GM12878 (cell line): ENCODE data around the gene TSHZ3. TPM values are rescaled to one million over a fixed set of nuclear protein-coding genes. Genes with fewer than 3 reads are reported as not detected.

ENCODE experiments used
- ATAC-seq: fragments of 200-7000 bp; cut with Tn5 transposase; 3 replicates; pipeline ENCODE4 v1.9.1; 2020; ENCODE audit warnings: mild to moderate bottlenecking, moderate library complexity
- BruUV-seq: library from RNA; stranded (reverse); fragments of 400-500 nt; replicated peaks from 2 replicates; lab custom pipeline; 2021; lab: Mats Ljungman, UMichigan
- CTCF ChIA-PET: fragments of 300-600 bp; sonication (Branson Sonifier 250); formaldehyde crosslinking; extraction: SDS; loops from one replicate; lab custom pipeline; 2021; ENCODE audit warnings: inconsistent platforms; lab: Yijun Ruan, JAX
- POLR2A ChIA-PET: fragments of 350-600 bp; formaldehyde crosslinking; extraction: SDS; loops from one replicate; lab custom pipeline; 2021; ENCODE audit warnings: inconsistent platforms; lab: Charles Lee
- RAD21 ChIA-PET: fragments of 300-600 bp; sonication (Branson Sonifier 250); formaldehyde crosslinking; loops from one replicate; lab custom pipeline; 2023; ENCODE audit warnings: antibody characterized with exemption; ENCODE audit not compliant: unreplicated experiment; lab: Charles Lee
- SMC1A ChIA-PET: fragments of 300-600 bp; sonication (Branson Sonifier 250); formaldehyde crosslinking; loops from one replicate; lab custom pipeline; 2023; ENCODE audit not compliant: unreplicated experiment, uncharacterized antibody; lab: Charles Lee
- DNase-seq: peaks from one replicate; pipeline ENCODE4 v3.0.0-alpha.2; 2011; ENCODE audit warnings: low read depth, low spot score
- FAIRE-seq: peaks from 3 replicates; lab custom pipeline; 2011; peaks lifted over from hg19 to GRCh38; lab: Jason Lieb, UNC
- H2AFZ ChIP-seq: 2 replicates; pipeline ENCODE4 v1.6.0; 2011; ENCODE audit warnings: low read depth, low read length, control low read depth; ENCODE audit not compliant: control insufficient read depth
- H3K27ac ChIP-seq: 2 replicates; pipeline ENCODE4 v1.5.1; 2011; ENCODE audit warnings: control low read depth; ENCODE audit not compliant: control insufficient read depth, insufficient read depth
- H3K27me3 ChIP-seq, 2 experiments: replicated peaks in 1 of 2; 2 replicates each; pipeline versions ENCODE4 v1.6.0 to v1.6.1; 2011; ENCODE audit warnings: low read length in 1 of 2; ENCODE audit not compliant: control insufficient read depth in 2 of 2, insufficient read depth in 2 of 2
- H3K36me3 ChIP-seq, 2 experiments: 2 replicates each; pipeline ENCODE4 v1.5.1; 2011; ENCODE audit warnings: low read length in 1 of 2; ENCODE audit not compliant: control insufficient read depth in 2 of 2, insufficient read depth in 2 of 2
- H3K4me1 ChIP-seq: 2 replicates; pipeline ENCODE4 v1.6.1; 2011; ENCODE audit warnings: mild to moderate bottlenecking, low read length, moderate library complexity, mixed read lengths; ENCODE audit not compliant: control insufficient read depth, insufficient read depth
- H3K4me2 ChIP-seq: 2 replicates; pipeline ENCODE4 v1.6.0; 2011; ENCODE audit warnings: control low read depth; ENCODE audit not compliant: control insufficient read depth, insufficient read depth
- H3K4me3 ChIP-seq: fragments of 200-600 bp; sonication (generic); 2 replicates; pipeline ENCODE4 v1.5.1; 2016
- H3K79me2 ChIP-seq: 2 replicates; pipeline ENCODE4 v1.6.0; 2011; ENCODE audit warnings: low read length; ENCODE audit not compliant: control insufficient read depth, insufficient read depth
- H3K9ac ChIP-seq: 2 replicates; pipeline ENCODE4 v1.8.0; 2011; ENCODE audit warnings: low read length, control low read depth, mixed read lengths; ENCODE audit not compliant: control insufficient read depth, insufficient read depth
- H3K9me3 ChIP-seq: replicated peaks from 3 replicates; pipeline ENCODE4 v1.5.1; 2011; ENCODE audit warnings: mild to moderate bottlenecking, low read length; ENCODE audit not compliant: control insufficient read depth, insufficient read depth
- H4K20me1 ChIP-seq: 2 replicates; pipeline ENCODE4 v1.6.0; 2011; ENCODE audit not compliant: control insufficient read depth, insufficient read depth
- BRCA1 ChIP-seq: IDR thresholded peaks from 2 replicates; pipeline ENCODE4 v1.6.1; 2011; ENCODE audit warnings: low read depth, low read length, improper control_type of control experiment
- E4F1 ChIP-seq: fragments of 450-650 bp; IDR thresholded peaks from 2 replicates; pipeline ENCODE4 v1.6.1; 2018; ENCODE audit warnings: borderline replicate concordance, mild to moderate bottlenecking; ENCODE audit not compliant: partially characterized antibody
- IKZF1 ChIP-seq: fragments of 450-650 bp; conservative IDR thresholded peaks from 2 replicates; pipeline ENCODE4 v1.6.1; 2017; ENCODE audit warnings: antibody characterized with exemption, mild to moderate bottlenecking
- RELA ChIP-seq: fragments of 450-650 bp; IDR thresholded peaks from 2 replicates; pipeline ENCODE4 v1.8.0; 2014; ENCODE audit warnings: borderline replicate concordance; ENCODE audit not compliant: partially characterized antibody
- RFX5 ChIP-seq: IDR thresholded peaks from 2 replicates; pipeline ENCODE4 v1.6.1; 2011; ENCODE audit warnings: low read depth, low read length, improper control_type of control experiment
- STAT3 ChIP-seq: IDR thresholded peaks from 2 replicates; pipeline ENCODE4 v1.6.1; 2011; ENCODE audit warnings: low read depth, low read length, improper control_type of control experiment
- SUPT20H ChIP-seq: IDR thresholded peaks from 2 replicates; pipeline ENCODE4 v1.6.1; 2011; ENCODE audit warnings: low read depth, mild to moderate bottlenecking, low read length, moderate library complexity, borderline replicate concordance; ENCODE audit not compliant: control insufficient read depth
- TAF1 ChIP-seq: IDR thresholded peaks from 2 replicates; pipeline ENCODE4 v1.6.1; 2011; ENCODE audit warnings: mild to moderate bottlenecking, low read depth, low read length, borderline replicate concordance
- ZNF622 ChIP-seq: fragments of 450-650 bp; IDR thresholded peaks from 2 replicates; pipeline ENCODE4 v1.6.1; 2017; ENCODE audit warnings: mild to moderate bottlenecking, inconsistent platforms
- WGBS: methylation state at CpG from one replicate; pipeline ENCODE4 v1.1.6; 2016; ENCODE audit warnings: low lambda C conversion rate; ENCODE audit not compliant: insufficient replicate concordance, insufficient coverage; ENCODE audit errors: missing lambda C conversion rate; 5-methylcytosine and 5-hydroxymethylcytosine counted together
- in situ Hi-C: fragments of 300-500 bp; cut with MboI; formaldehyde crosslinking; loops from 9 replicates; pipeline ENCODE4 v1.14.3; 2018; ENCODE audit warnings: mixed read lengths
- intact Hi-C: fragments of 100-400 bp; cut with micrococcal nuclease; formaldehyde crosslinking; loops from one replicate; pipeline ENCODE4 v1.14.2; 2022; ENCODE audit not compliant: unreplicated experiment
- polyA plus RNA-seq, 11 experiments: library from polyadenylated mRNA; depleted of rRNA in 4 of 11; unstranded in 6 of 11; stranded (reverse) in 5 of 11; fragments of >200 nt; fragmentation: Nextera tagmentation in 4 of 11; fragmentation: Illumina TruSeq in 1 of 11; extraction: Ambion mirVana in 4 of 11; extraction: Trizol in 1 of 11; gene quantifications; 1 replicate in 1 of 11; 2 replicates in 10 of 11; pipeline versions ENCODE4 v1.2.1 to v1.2.3, GENCODE V29; 2011 to 2016; ENCODE audit warnings: inconsistent platforms in 2 of 11, missing spikeins in 2 of 11, low read depth in 1 of 11
- total RNA-seq, 4 experiments: library from RNA; depleted of rRNA in 3 of 4; stranded (reverse); fragments of >200 nt in 3 of 4; fragmentation: Illumina TruSeq in 1 of 4; extraction: Trizol in 1 of 4; gene quantifications; 2 replicates each; pipeline versions ENCODE4 v1.2.1 to v1.2.3, GENCODE V29; 2013 to 2021
- TF ChIP-seq, protein P1 (sequence below): IDR thresholded peaks from 2 replicates; pipeline ENCODE4 v1.6.1; 2011; ENCODE audit warnings: mild to moderate bottlenecking, low read depth, low read length, moderate library complexity; ENCODE audit not compliant: insufficient replicate concordance

The TSHZ3 gene
- total and polyA plus RNA-seq, 10 of the 15 experiments (the other 5 are each of a cell fraction or from before 2014, with no cell fraction given): 0.23 TPM; not detected in 9

- no peak overlapping the region for H2AFZ ChIP-seq
- SMC1A ChIA-PET: no interaction called here
- no TSS peak for BruUV-seq
- H3K9me3 ChIP-seq: no peaks in the 10 kb centered on the region; the same call in 2 of the 3 replicates
- H3K4me2 ChIP-seq: no peak overlapping the region
- no peaks in the 10 kb centered on the region for H3K4me1 ChIP-seq
- intact Hi-C loops (no loop called here), in situ Hi-C loops (no loop called here)
- no peaks in the 10 kb centered on the region for H3K36me3 ChIP-seq
- no peaks in the 10 kb centered on the region for H4K20me1 ChIP-seq
- H3K27me3 ChIP-seq: no peaks in the 10 kb centered on the region
- DNase-seq (no peak), ATAC-seq (no peak), FAIRE-seq (no peak)
- POLR2A ChIA-PET: no interaction called here
- WGBS: 25% methylated on average over 12 of the region's 12 CpGs
- H3K27ac ChIP-seq: no peak overlapping the region
- H3K79me2 ChIP-seq: no peaks in the 10 kb centered on the region
- RAD21 ChIA-PET: no interaction called here
- TF ChIP-seq, protein P1, sequence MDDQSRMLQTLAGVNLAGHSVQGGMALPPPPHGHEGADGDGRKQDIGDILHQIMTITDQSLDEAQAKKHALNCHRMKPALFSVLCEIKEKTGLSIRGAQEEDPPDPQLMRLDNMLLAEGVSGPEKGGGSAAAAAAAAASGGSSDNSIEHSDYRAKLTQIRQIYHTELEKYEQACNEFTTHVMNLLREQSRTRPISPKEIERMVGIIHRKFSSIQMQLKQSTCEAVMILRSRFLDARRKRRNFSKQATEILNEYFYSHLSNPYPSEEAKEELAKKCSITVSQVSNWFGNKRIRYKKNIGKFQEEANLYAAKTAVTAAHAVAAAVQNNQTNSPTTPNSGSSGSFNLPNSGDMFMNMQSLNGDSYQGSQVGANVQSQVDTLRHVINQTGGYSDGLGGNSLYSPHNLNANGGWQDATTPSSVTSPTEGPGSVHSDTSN: no peak
- no peak for TF ChIP-seq RELA
- TF ChIP-seq RFX5: no peak
- no peak for TF ChIP-seq SUPT20H
- TF ChIP-seq BRCA1: no peak
- no peak for TF ChIP-seq IKZF1
- TF ChIP-seq ZNF622: no peak
- TF ChIP-seq E4F1: no peak
- no peak for TF ChIP-seq STAT3
- no peak for TF ChIP-seq TAF1
- CTCF ChIA-PET: no interaction called here
- no peak overlapping the region for H3K4me3 ChIP-seq
- H3K9ac ChIP-seq: no peak overlapping the region
Observed at GRCh38 chr19:31316201-31316951, 32.9 kb downstream of the TSHZ3 start.
